Gastrocnemius medialis (tissue), 4 donors: ENCODE data around the gene CNKSR3.

ENCODE experiments used
- CTCF ChIP-seq, 5 experiments: fragments of 450-650 bp in 3 of 5; fragments of 200-600 bp in 2 of 5; sonication (generic) in 2 of 5; IDR thresholded peaks in 4 of 5; conservative IDR thresholded peaks in 1 of 5; 1 replicate in 4 of 5; 2 replicates in 1 of 5; pipeline ENCODE4 v1.5.1; 2016 to 2019; ENCODE audit warnings: antibody characterized with exemption in 5 of 5, mild to moderate bottlenecking in 3 of 5, moderate library complexity in 3 of 5
- POLR2A ChIP-seq, 2 donors: fragments of 450-650 bp; IDR thresholded peaks; one replicate each; pipeline ENCODE4 v1.6.1; 2017; ENCODE audit warnings: antibody characterized with exemption in 2 of 2, mild to moderate bottlenecking in 2 of 2, moderate library complexity in 2 of 2

- TF ChIP-seq CTCF (IDR thresholded peaks at IDR 0.05 in 4 of 5, conservative IDR thresholded peaks at IDR 0.05 in 1 of 5), result no peak
- no peak for TF ChIP-seq POLR2A (IDR thresholded peaks at IDR 0.05)
Observed at GRCh38 chr6:154440422-154441043, 70.0 kb downstream of the CNKSR3 start.
